ENCODE results near the gene FYB1. TPM values are rescaled to one million over a fixed set of nuclear protein-coding genes. Genes with fewer than 3 reads are reported as not detected.

The FYB1 gene
- total RNA-seq, 1 donor: under 0.01 TPM

GRCh38 chr5:39164529-39165402, 54.6 kb downstream of the FYB1 start:
- DNase-seq (ENCODE audit: insufficient read length, low spot score, missing footprints): no peak
- Histone ChIP-seq H3K79me2 (ENCODE audit: insufficient read depth, low read length) (no peaks in the 10 kb centered on the region), H4K20me1 (ENCODE audit: insufficient read depth, low read length) (no peaks in the 10 kb centered on the region), H3K27ac (ENCODE audit: low read depth, low read length) (no peak overlapping the region), H3K4me3 (ENCODE audit: insufficient read depth, low read length) (no peak overlapping the region), H3K36me3 (ENCODE audit: insufficient read depth, low read length) (no peaks in the 10 kb centered on the region), H3K4me2 (ENCODE audit: insufficient read depth, low read length) (no peak overlapping the region), H3K4me1 (ENCODE audit: insufficient read depth, low read length) (peaks cover 15% of the 10 kb centered on the region), H3K9me3 (ENCODE audit: low read depth, low read length) (no peaks in the 10 kb centered on the region), H2AFZ (ENCODE audit: low read length) (no peak overlapping the region), H3K27me3 (ENCODE audit: insufficient read depth, low read length) (peaks cover 5% of the 10 kb centered on the region)
- no peak for TF ChIP-seq CTCF (IDR thresholded peaks at IDR 0.05; ENCODE audit: extremely low read depth, low read depth, low read length)

GRCh38 chr5:39164016-39164415, 55.3 kb downstream of the FYB1 start:
- Histone ChIP-seq H3K27me3 (ENCODE audit: insufficient read depth, low read length) (peaks cover 5% of the 10 kb centered on the region), H3K4me2 (ENCODE audit: insufficient read depth, low read length) (no peak overlapping the region), H3K4me3 (ENCODE audit: insufficient read depth, low read length) (no peak overlapping the region), H3K4me1 (ENCODE audit: insufficient read depth, low read length) (peaks cover 10% of the 10 kb centered on the region), H3K36me3 (ENCODE audit: insufficient read depth, low read length) (no peaks in the 10 kb centered on the region), H4K20me1 (ENCODE audit: insufficient read depth, low read length) (no peaks in the 10 kb centered on the region), H3K79me2 (ENCODE audit: insufficient read depth, low read length) (no peaks in the 10 kb centered on the region), H3K9me3 (ENCODE audit: low read depth, low read length) (no peaks in the 10 kb centered on the region), H2AFZ (ENCODE audit: low read length) (no peak overlapping the region), H3K27ac (ENCODE audit: low read depth, low read length) (no peak overlapping the region)
- no peak for TF ChIP-seq CTCF (IDR thresholded peaks at IDR 0.05; ENCODE audit: extremely low read depth, low read depth, low read length)
- no peak for DNase-seq (ENCODE audit: insufficient read length, low spot score, missing footprints)

- DNase-seq (ENCODE audit: insufficient read length, low spot score, missing footprints): no peak
Observed at GRCh38 chr5:39161578-39161977, 57.8 kb downstream of the FYB1 start.

More at GRCh38 chr5:39161578-39161977, 57.8 kb downstream of the FYB1 start:
- Histone ChIP-seq H3K27me3 (ENCODE audit: insufficient read depth, low read length) (peaks cover 5% of the 10 kb centered on the region), H3K4me3 (ENCODE audit: insufficient read depth, low read length) (no peak overlapping the region), H3K4me2 (ENCODE audit: insufficient read depth, low read length) (no peak overlapping the region), H3K36me3 (ENCODE audit: insufficient read depth, low read length) (no peaks in the 10 kb centered on the region), H3K4me1 (ENCODE audit: insufficient read depth, low read length) (no peaks in the 10 kb centered on the region), H3K9me3 (ENCODE audit: low read depth, low read length) (no peaks in the 10 kb centered on the region), H3K79me2 (ENCODE audit: insufficient read depth, low read length) (no peaks in the 10 kb centered on the region), H4K20me1 (ENCODE audit: insufficient read depth, low read length) (no peaks in the 10 kb centered on the region), H2AFZ (ENCODE audit: low read length) (no peak overlapping the region), H3K27ac (ENCODE audit: low read depth, low read length) (no peak overlapping the region)
- TF ChIP-seq CTCF (IDR thresholded peaks at IDR 0.05; ENCODE audit: extremely low read depth, low read depth, low read length): no peak
